HCT116 (cell line): ENCODE data around the gene DIS3L. TPM values are rescaled to one million over a fixed set of nuclear protein-coding genes. Genes with fewer than 3 reads are reported as not detected.

Experiments used
- ATAC-seq: fragments of 200-7000 bp; cut with Tn5 transposase; 2 replicates; pipeline ENCODE4 v1.9.1; 2020; ENCODE audit warnings: mild to moderate bottlenecking, moderate library complexity
- BruUV-seq: library from RNA; stranded (reverse); fragments of 400-500 nt; replicated peaks from 2 replicates; lab custom pipeline; 2021; lab: Mats Ljungman, UMichigan
- CTCF ChIA-PET: fragments of 300-600 bp; sonication (Branson Sonifier 250); formaldehyde crosslinking; loops from one replicate; lab custom pipeline; 2021; ENCODE audit warnings: antibody characterized with exemption; lab: Charles Lee
- POLR2A ChIA-PET: fragments of 300-600, 350-600 bp; sonication (Branson Sonifier 250); formaldehyde crosslinking; loops from one replicate; lab custom pipeline; 2021; ENCODE audit warnings: antibody characterized with exemption; lab: Charles Lee
- RAD21 ChIA-PET, 2 experiments: fragments of 300-600 bp; sonication (Branson Sonifier 250); formaldehyde crosslinking; loops; one replicate each; lab custom pipeline; 2023; ENCODE audit warnings: low total read pairs in 2 of 2; ENCODE audit not compliant: uncharacterized antibody in 2 of 2, unreplicated experiment in 2 of 2, low non-redundant PET in 1 of 2; lab: Charles Lee
- DNase-seq: peaks from one replicate; pipeline ENCODE4 v3.0.0-alpha.2; 2010; ENCODE audit warnings: low read depth, low spot score
- H2AFZ ChIP-seq: fragments of 200-600 bp; shearing (Covaris generic), sonication (generic); 2 replicates; pipeline ENCODE4 v1.6.1; 2017; ENCODE audit warnings: low read depth, mixed run types, mixed read lengths, antibody characterized with exemption, low read length; ENCODE audit not compliant: poor library complexity, severe bottlenecking
- H3K27ac ChIP-seq: 2 replicates; pipeline ENCODE4 v1.5.1; 2012; ENCODE audit warnings: low read depth, low read length
- H3K27me3 ChIP-seq: fragments of 200-600 bp; sonication (generic); 2 replicates; pipeline ENCODE4 v1.6.1; 2016; ENCODE audit warnings: mixed run types, low read length, mixed read lengths; ENCODE audit not compliant: insufficient read depth
- H3K36me3 ChIP-seq, 2 experiments: fragments of 200-500 bp in 1 of 2; fragments of 200-600 bp in 1 of 2; sonication (Bioruptor generic) in 1 of 2; sonication (generic) in 1 of 2; 2 replicates each; pipeline versions ENCODE4 v1.5.1 to v1.6.1; 2014 to 2016; ENCODE audit warnings: low read length in 2 of 2, inconsistent platforms in 1 of 2, mixed read lengths in 1 of 2, mixed run types in 1 of 2; ENCODE audit not compliant: insufficient read depth in 2 of 2, control insufficient read depth in 1 of 2
- H3K4me1 ChIP-seq, 2 experiments: fragments of 200-600 bp in 1 of 2; sonication (generic) in 1 of 2; 2 replicates each; pipeline versions ENCODE4 v1.5.1 to v1.6.1; 2012 to 2017; ENCODE audit warnings: low read length in 2 of 2, inconsistent platforms in 1 of 2, mild to moderate bottlenecking in 1 of 2, mixed read lengths in 1 of 2, mixed run types in 1 of 2, moderate library complexity in 1 of 2; ENCODE audit not compliant: insufficient read depth in 2 of 2, control insufficient read depth in 1 of 2
- H3K4me2 ChIP-seq: fragments of 200-600 bp; sonication (generic); 2 replicates; pipeline ENCODE4 v1.6.1; 2017; ENCODE audit warnings: mixed run types, low read length, mixed read lengths
- H3K4me3 ChIP-seq, 2 experiments: fragments of 200-600 bp in 1 of 2; sonication (generic) in 1 of 2; replicated peaks in 1 of 2; 2 replicates each; pipeline ENCODE4 v1.5.1; 2011 to 2016; ENCODE audit warnings: low read length in 2 of 2, control low read depth in 1 of 2, low read depth in 1 of 2, mild to moderate bottlenecking in 1 of 2, mixed read lengths in 1 of 2, mixed run types in 1 of 2
- H3K79me2 ChIP-seq: fragments of 200-600 bp; sonication (generic); 2 replicates; pipeline ENCODE4 v1.6.1; 2017; ENCODE audit warnings: mild to moderate bottlenecking, mixed run types, low read length, moderate library complexity, mixed read lengths; ENCODE audit not compliant: insufficient read depth
- H3K9ac ChIP-seq: fragments of 200-600 bp; sonication (generic); 2 replicates; pipeline ENCODE4 v1.6.1; 2016; ENCODE audit warnings: low read length, mixed read lengths
- H3K9me2 ChIP-seq: fragments of 200-600 bp; sonication (generic), shearing (Covaris generic); 2 replicates; pipeline ENCODE4 v1.6.1; 2017; ENCODE audit warnings: mixed run types, mild to moderate bottlenecking, moderate library complexity; ENCODE audit not compliant: insufficient read depth
- H3K9me3 ChIP-seq, 2 experiments: fragments of 200-500 bp in 1 of 2; fragments of 200-600 bp in 1 of 2; sonication (Bioruptor generic) in 1 of 2; sonication (generic) in 1 of 2; 2 replicates each; pipeline ENCODE4 v1.6.1; 2014 to 2017; ENCODE audit warnings: low read length in 2 of 2, mixed read lengths in 2 of 2, inconsistent platforms in 1 of 2, low read depth in 1 of 2, mild to moderate bottlenecking in 1 of 2, mixed run types in 1 of 2, moderate library complexity in 1 of 2; ENCODE audit not compliant: control insufficient read depth in 1 of 2, insufficient read depth in 1 of 2
- H4K20me1 ChIP-seq: fragments of 200-600 bp; sonication (generic), shearing (Covaris generic); 2 replicates; pipeline ENCODE4 v1.6.1; 2017; ENCODE audit warnings: mixed run types, mild to moderate bottlenecking, moderate library complexity; ENCODE audit not compliant: insufficient read depth
- CEBPB ChIP-seq: IDR thresholded peaks from 2 replicates; pipeline ENCODE4 v1.6.1; 2012; ENCODE audit warnings: low read depth
- CTCF ChIP-seq, 3 experiments: fragments of 200-600 bp in 1 of 3; sonication (generic) in 1 of 3; IDR thresholded peaks in 2 of 3; conservative IDR thresholded peaks in 1 of 3; 2 replicates each; pipeline ENCODE4 v1.5.1; 2012 to 2017; ENCODE audit warnings: low read depth in 2 of 3, low read length in 2 of 3, antibody characterized with exemption in 1 of 3, borderline replicate concordance in 1 of 3, control low read depth in 1 of 3, mild to moderate bottlenecking in 1 of 3, mixed read lengths in 1 of 3, mixed run types in 1 of 3, moderate library complexity in 1 of 3; ENCODE audit not compliant: insufficient read depth in 1 of 3
- MAX ChIP-seq: IDR thresholded peaks from 2 replicates; pipeline ENCODE4 v1.6.1; 2012
- RAD21 ChIP-seq: IDR thresholded peaks from 2 replicates; pipeline ENCODE4 v1.6.1; 2012; ENCODE audit warnings: low read depth, mild to moderate bottlenecking
- SRF ChIP-seq: IDR thresholded peaks from 2 replicates; pipeline ENCODE4 v1.6.1; 2012; ENCODE audit warnings: low read depth
- ZNF274 ChIP-seq: fragments of 200-500 bp; sonication (Bioruptor generic); IDR thresholded peaks from 2 replicates; pipeline ENCODE4 v1.6.1; 2014; ENCODE audit warnings: mild to moderate bottlenecking, low read depth, low read length, inconsistent platforms
- intact Hi-C: fragments of 100-400 bp; cut with micrococcal nuclease; formaldehyde crosslinking; loops from 2 replicates; pipeline ENCODE4 v1.10.0; 2022
- total RNA-seq: library from RNA; stranded (reverse); gene quantifications from one replicate; pipeline ENCODE4 v1.2.1, GENCODE V29; 2021; ENCODE audit not compliant: unreplicated experiment

Gene DIS3L
- total RNA-seq, 1 experiment from 2014 or later: 32.2 TPM

- no peaks in the 10 kb centered on the region for H3K79me2 ChIP-seq
- POLR2A ChIA-PET: interaction anchor here (1.2 kb wide), 1 partner anchor 12 kb away, joined by 4 read pairs; no protein-coding TSS in a partner anchor
- no peak overlapping the region for H3K4me2 ChIP-seq
- H2AFZ ChIP-seq: no peak overlapping the region
- H3K9me2 ChIP-seq: no peaks in the 10 kb centered on the region
- TF ChIP-seq ZNF274: no peak
- H3K36me3 ChIP-seq: peaks cover 0 to 11% of the 10 kb centered on the region in 2 experiments; a peak in 2 of 4 replicates
- H3K27ac ChIP-seq: no peak overlapping the region
- CTCF ChIA-PET: no interaction called here
- no peak overlapping the region for H3K4me3 ChIP-seq
- H3K9me3 ChIP-seq: no peaks in the 10 kb centered on the region
- no peaks in the 10 kb centered on the region for H3K4me1 ChIP-seq
- no TSS peak for BruUV-seq
- DNase-seq: no peak
- no peaks in the 10 kb centered on the region for H4K20me1 ChIP-seq
- ATAC-seq: no peak
- RAD21 ChIA-PET: no interaction called here
- intact Hi-C loops: no loop called here
- H3K27me3 ChIP-seq: no peaks in the 10 kb centered on the region
- H3K9ac ChIP-seq: no peak overlapping the region
Measured at GRCh38 chr15:66306381-66306780, 13.0 kb downstream of the DIS3L start.

- TF ChIP-seq CTCF (IDR thresholded peaks at IDR 0.05 in 2 of 3, conservative IDR thresholded peaks at IDR 0.05 in 1 of 3; ENCODE audit: borderline replicate concordance in 1 of 3, insufficient read depth in 1 of 3, low read depth in 2 of 3, low read length in 2 of 3) (no peak), CEBPB (no peak), SRF (no peak), RAD21 (no peak), MAX (no peak)
- ChIA-PET RAD21 (no interaction called here), POLR2A (no interaction called here), CTCF (no interaction called here)
- Histone ChIP-seq H3K27ac (no peak overlapping the region), H3K27me3 (no peaks in the 10 kb centered on the region), H4K20me1 (no peaks in the 10 kb centered on the region), H3K9me2 (no peaks in the 10 kb centered on the region), H3K4me3 (no peak overlapping the region), H3K9ac (no peak overlapping the region), H2AFZ (no peak overlapping the region), H3K4me1 (no peaks in the 10 kb centered on the region), H3K36me3 (peaks cover 8 to 16% of the 10 kb centered on the region in 2 experiments), H3K4me2 (no peak overlapping the region), H3K9me3 (no peaks in the 10 kb centered on the region), H3K79me2 (no peaks in the 10 kb centered on the region)
- BruUV-seq: no TSS peak
- DNase-seq (no peak), ATAC-seq (no peak)
- intact Hi-C loops: no loop called here
Measured at GRCh38 chr15:66308531-66308930, 15.2 kb downstream of the DIS3L start.
